H1 (cell line): ENCODE results near the gene ARNT2. TPM values are rescaled to one million over a fixed set of nuclear protein-coding genes. Genes with fewer than 3 reads are reported as not detected.

Experiments used
- HDAC2 ChIP-seq, 2 experiments: fragments of 300-600 bp in 1 of 2; sonication (generic) in 1 of 2; IDR thresholded peaks; 2 replicates each; pipeline ENCODE4 v1.6.1; 2011 to 2012; ENCODE audit warnings: low read depth in 2 of 2, low read length in 2 of 2, mild to moderate bottlenecking in 2 of 2, moderate library complexity in 2 of 2, borderline replicate concordance in 1 of 2, inconsistent platforms in 1 of 2
- polyA plus RNA-seq, 7 experiments: library from polyadenylated mRNA; depleted of rRNA in 3 of 7; stranded (reverse) in 5 of 7; unstranded in 2 of 7; fragments of >200 nt in 5 of 7; fragments of 200-250 nt in 2 of 7; gene quantifications; 1 replicate in 5 of 7; 2 replicates in 1 of 7; 4 replicates in 1 of 7; pipeline versions ENCODE4 v1.2.1 to v1.2.3, GENCODE V29; 2011 to 2013; ENCODE audit warnings: missing spikeins in 2 of 7, mixed read lengths in 2 of 7
- total RNA-seq: library from RNA; stranded (reverse); fragmentation: NEBNext Ultra II Directional; extraction: Animal tissue kit (Norgen Biotek cat#: 25700); gene quantifications from 2 replicates; pipeline ENCODE4 v1.2.1, GENCODE V29; 2021

The ARNT2 gene
- total and polyA plus RNA-seq, 2 of the 8 experiments (the other 6 are each of a cell fraction or from before 2014, with no cell fraction given): 9.5 to 14.6 TPM

DNA sequence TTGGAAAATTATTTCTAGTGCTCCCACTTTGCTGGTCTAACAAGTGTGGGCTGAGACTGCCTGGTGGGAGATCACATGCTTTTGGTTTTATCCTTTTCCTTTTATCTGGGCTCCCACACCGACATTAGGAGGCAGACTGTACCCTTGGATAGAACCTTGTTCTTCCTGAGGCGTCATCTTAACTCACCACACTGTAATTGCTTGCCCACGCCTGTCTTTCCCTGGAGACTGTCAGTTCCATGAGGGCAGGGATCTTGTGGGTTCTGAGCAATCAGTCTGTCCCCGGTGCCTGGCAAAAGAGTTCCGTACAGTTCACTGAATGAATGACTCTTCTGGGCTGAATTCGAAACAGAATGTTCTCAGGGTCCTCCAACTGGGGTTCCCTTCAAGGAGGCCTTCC, 166.4 kb downstream of the ARNT2 start (continued):
- no peak for TF ChIP-seq HDAC2 (IDR thresholded peaks at IDR 0.05; ENCODE audit: borderline replicate concordance in 1 of 2, low read depth in 2 of 2, low read length in 2 of 2)
